Measurements from ENCODE around the gene WNT2B. TPM values are rescaled to one million over a fixed set of nuclear protein-coding genes. Genes with fewer than 3 reads are reported as not detected.

The WNT2B gene
- total and polyA plus RNA-seq, 9 of the 15 experiments (the other 6 are each of a cell fraction or from before 2014, with no cell fraction given), result 0.02 to 0.06 (median 0.04) TPM; not detected in 3

GRCh38 chr1:112575154-112575804, 66.5 kb downstream of the WNT2B start (continued):
- TF ChIP-seq ATF3 (IDR thresholded peaks at IDR 0.05), result peak; percentile 99
- peak; percentile 73; the same call in 1 of the 2 replicates for TF ChIP-seq ATF3 (CRISPR knock-in tag; conservative IDR thresholded peaks at IDR 0.05)
- no peak for TF ChIP-seq CBFA2T2 (conservative IDR thresholded peaks at IDR 0.05)
- TF ChIP-seq ZBTB12 (CRISPR knock-in tag; IDR thresholded peaks at IDR 0.05), result no peak
- TF ChIP-seq SMAD4 (CRISPR knock-in tag; conservative IDR thresholded peaks at IDR 0.05), result 0 out of 2 replicates have a peak, but pooled peaks have one; percentile 26
- no peak for TF ChIP-seq CUX1 (CRISPR knock-in tag; IDR thresholded peaks at IDR 0.05)
- no peak for TF ChIP-seq TRIM25 (IDR thresholded peaks at IDR 0.05; ENCODE audit: borderline replicate concordance)
- TF ChIP-seq FUS (optimal IDR thresholded peaks at IDR 0.05; ENCODE audit: low read depth, low read length), result no peak
- no peak for TF ChIP-seq THRAP3 (IDR thresholded peaks at IDR 0.05; ENCODE audit: borderline replicate concordance)
- TF ChIP-seq PHF20 (IDR thresholded peaks at IDR 0.05; ENCODE audit: partially characterized antibody), result no peak
- no peak for TF ChIP-seq ZSCAN32 (CRISPR knock-in tag; IDR thresholded peaks at IDR 0.05)
- no peak for TF ChIP-seq NR2C1 (IDR thresholded peaks at IDR 0.05)
- TF ChIP-seq NR2C1 (tag; IDR thresholded peaks at IDR 0.05), result peak; percentile 37; the same call in 1 of the 2 replicates
- no peak for TF ChIP-seq ZBTB34 (CRISPR knock-in tag; IDR thresholded peaks at IDR 0.05)
- TF ChIP-seq CGGBP1 (CRISPR knock-in tag; IDR thresholded peaks at IDR 0.05), result no peak
- no peak for TF ChIP-seq FOXA3 (CRISPR knock-in tag; conservative IDR thresholded peaks at IDR 0.05 in 1 of 2, IDR thresholded peaks at IDR 0.05 in 1 of 2)
- no peak for TF ChIP-seq MAFF (IDR thresholded peaks at IDR 0.05; ENCODE audit: low read length)
- peak; percentile 92 for TF ChIP-seq ZEB2 (IDR thresholded peaks at IDR 0.05)

All from K562 (cell line).